Measurements from ENCODE around the gene BARD1. TPM values are rescaled to one million over a fixed set of nuclear protein-coding genes. Genes with fewer than 3 reads are reported as not detected.
A peak's percentile ranks its signal among the peaks of the same experiment; 100 is the strongest.

The BARD1 gene
- total and polyA plus RNA-seq, 2 donors (not counting 1 experiment from before 2014, with no cell fraction given): 5.1 to 43.1 TPM

GRCh38 chr2:214710729-214711128 lies 98.8 kb downstream of the BARD1 start:
- TF ChIP-seq EZH2 (IDR thresholded peaks at IDR 0.05; ENCODE audit: low read length, missing control alignments) (no peak), CTCF (conservative IDR thresholded peaks at IDR 0.05 in 1 of 2, IDR thresholded peaks at IDR 0.05 in 1 of 2; ENCODE audit: low read depth in 1 of 2, low read length in 2 of 2) (no peak)
- no peak overlapping the region for H3K27ac ChIP-seq (ENCODE audit: insufficient read depth, low read length)
- H3K4me2 ChIP-seq (ENCODE audit: extremely low read depth, insufficient read depth, low read length): no peak overlapping the region
- H3K36me3 ChIP-seq (ENCODE audit: control insufficient read depth, insufficient read depth, low read length): no peaks in the 10 kb centered on the region
- no peak for DNase-seq (ENCODE audit: low read depth in 2 of 2)
- no peaks in the 10 kb centered on the region for H4K20me1 ChIP-seq (ENCODE audit: control insufficient read depth, extremely low read depth, insufficient read depth, low read length)
- H3K9ac ChIP-seq (ENCODE audit: insufficient read depth, low read length): no peak overlapping the region
- no peaks in the 10 kb centered on the region for H3K4me1 ChIP-seq (ENCODE audit: control insufficient read depth, extremely low read depth, insufficient read depth, low read length)
- H2AFZ ChIP-seq (ENCODE audit: low read length): no peak overlapping the region
- no peaks in the 10 kb centered on the region for H3K9me3 ChIP-seq (ENCODE audit: control insufficient read depth, insufficient read depth, low read depth, low read length)
- H3K79me2 ChIP-seq (ENCODE audit: control insufficient read depth, insufficient read depth, low read length): no peaks in the 10 kb centered on the region
- H3K27me3 ChIP-seq (ENCODE audit: control insufficient read depth, insufficient read depth, low read length): no peaks in the 10 kb centered on the region
- H3K4me3 ChIP-seq (replicated peaks in 1 of 4; ENCODE audit: control extremely low read depth in 1 of 4, insufficient read depth in 1 of 4, low read depth in 3 of 4, low read length in 4 of 4): no peak overlapping the region

GRCh38 chr2:214706986-214707385 lies 102.5 kb downstream of the BARD1 start:
- Histone ChIP-seq H3K4me1 (ENCODE audit: control insufficient read depth, extremely low read depth, insufficient read depth, low read length) (no peaks in the 10 kb centered on the region), H3K36me3 (ENCODE audit: control insufficient read depth, insufficient read depth, low read length) (no peaks in the 10 kb centered on the region), H4K20me1 (ENCODE audit: control insufficient read depth, extremely low read depth, insufficient read depth, low read length) (no peaks in the 10 kb centered on the region), H3K27ac (ENCODE audit: insufficient read depth, low read length) (no peak overlapping the region), H3K9ac (ENCODE audit: insufficient read depth, low read length) (no peak overlapping the region), H3K9me3 (ENCODE audit: control insufficient read depth, insufficient read depth, low read depth, low read length) (no peaks in the 10 kb centered on the region), H2AFZ (ENCODE audit: low read length) (no peak overlapping the region), H3K27me3 (ENCODE audit: control insufficient read depth, insufficient read depth, low read length) (no peaks in the 10 kb centered on the region), H3K4me2 (ENCODE audit: extremely low read depth, insufficient read depth, low read length) (no peak overlapping the region), H3K4me3 (replicated peaks in 1 of 4; ENCODE audit: control extremely low read depth in 1 of 4, insufficient read depth in 1 of 4, low read depth in 3 of 4, low read length in 4 of 4) (no peak overlapping the region), H3K79me2 (ENCODE audit: control insufficient read depth, insufficient read depth, low read length) (no peaks in the 10 kb centered on the region)
- TF ChIP-seq EZH2 (IDR thresholded peaks at IDR 0.05; ENCODE audit: low read length, missing control alignments) (no peak), CTCF (conservative IDR thresholded peaks at IDR 0.05 in 1 of 2, IDR thresholded peaks at IDR 0.05 in 1 of 2; ENCODE audit: low read depth in 1 of 2, low read length in 2 of 2) (no peak)
- peak; percentile 13 to 58 for DNase-seq (ENCODE audit: low read depth in 2 of 2)

GRCh38 chr2:214699236-214699635 lies 110.2 kb downstream of the BARD1 start:
- Histone ChIP-seq H3K79me2 (ENCODE audit: control insufficient read depth, insufficient read depth, low read length) (no peaks in the 10 kb centered on the region), H4K20me1 (ENCODE audit: control insufficient read depth, extremely low read depth, insufficient read depth, low read length) (no peaks in the 10 kb centered on the region), H3K9me3 (ENCODE audit: control insufficient read depth, insufficient read depth, low read depth, low read length) (no peaks in the 10 kb centered on the region), H3K4me3 (replicated peaks in 1 of 4; ENCODE audit: control extremely low read depth in 1 of 4, insufficient read depth in 1 of 4, low read depth in 3 of 4, low read length in 4 of 4) (no peak overlapping the region), H3K4me2 (ENCODE audit: extremely low read depth, insufficient read depth, low read length) (no peak overlapping the region), H3K4me1 (ENCODE audit: control insufficient read depth, extremely low read depth, insufficient read depth, low read length) (no peaks in the 10 kb centered on the region), H3K27ac (ENCODE audit: insufficient read depth, low read length) (no peak overlapping the region), H3K36me3 (ENCODE audit: control insufficient read depth, insufficient read depth, low read length) (no peaks in the 10 kb centered on the region), H3K27me3 (ENCODE audit: control insufficient read depth, insufficient read depth, low read length) (no peaks in the 10 kb centered on the region), H2AFZ (ENCODE audit: low read length) (no peak overlapping the region), H3K9ac (ENCODE audit: insufficient read depth, low read length) (no peak overlapping the region)
- TF ChIP-seq EZH2 (IDR thresholded peaks at IDR 0.05; ENCODE audit: low read length, missing control alignments): no peak
- no peak for TF ChIP-seq CTCF (conservative IDR thresholded peaks at IDR 0.05 in 1 of 2, IDR thresholded peaks at IDR 0.05 in 1 of 2; ENCODE audit: low read depth in 1 of 2, low read length in 2 of 2)
- DNase-seq (ENCODE audit: low read depth in 2 of 2): peak in 1 of 2 donors; percentile 43

Data from fibroblast of lung (primary cell).